IPS-20b (cell line): Measurements from ENCODE around the gene TXNRD2.
A peak's percentile ranks its signal among the peaks of the same experiment; 100 is the strongest.
"Not testable (repeated sequence)": the region's sequence is repeated elsewhere in the genome, so short reads cannot be mapped to it uniquely, and the experiment has no call there.

ENCODE experiments used
- H3K27ac ChIP-seq: one replicate; pipeline ENCODE4 v1.5.1; 2013; ENCODE audit warnings: low read length
- H3K27me3 ChIP-seq: 2 replicates; pipeline ENCODE4 v1.6.1; 2013; ENCODE audit warnings: mild to moderate bottlenecking, low read length, inconsistent platforms; ENCODE audit not compliant: insufficient read depth
- H3K36me3 ChIP-seq: 2 replicates; pipeline ENCODE4 v1.6.1; 2013; ENCODE audit warnings: low read depth, mild to moderate bottlenecking, inconsistent platforms, low read length, moderate library complexity; ENCODE audit not compliant: insufficient read depth
- H3K4me1 ChIP-seq: 2 replicates; pipeline ENCODE4 v1.6.1; 2013; ENCODE audit warnings: mild to moderate bottlenecking, control low read depth, inconsistent platforms, low read length, moderate library complexity; ENCODE audit not compliant: insufficient read depth
- H3K4me3 ChIP-seq: 2 replicates; pipeline ENCODE4 v1.5.1; 2013; ENCODE audit warnings: mild to moderate bottlenecking, low read length, inconsistent platforms
- H3K9ac ChIP-seq: 2 replicates; pipeline ENCODE4 v1.6.1; 2013; ENCODE audit warnings: low read depth, mild to moderate bottlenecking, inconsistent platforms, low read length, moderate library complexity
- H3K9me3 ChIP-seq: 2 replicates; pipeline ENCODE4 v1.6.1; 2013; ENCODE audit warnings: mild to moderate bottlenecking, low read depth, low read length, inconsistent platforms; ENCODE audit not compliant: insufficient read depth

TXNRD2 gene

GRCh38 chr22:19955241-19956128 lies 13.9 kb upstream of the TXNRD2 start:
- H3K27me3 ChIP-seq, result no peaks in the 10 kb centered on the region
- no peak overlapping the region for H3K9ac ChIP-seq
- no peaks in the 10 kb centered on the region for H3K9me3 ChIP-seq
- peaks cover 5% of the 10 kb centered on the region; the same call in 1 of the 2 replicates for H3K4me1 ChIP-seq
- no peaks in the 10 kb centered on the region for H3K36me3 ChIP-seq
- no peak overlapping the region for H3K4me3 ChIP-seq
- H3K27ac ChIP-seq, result no peak overlapping the region

GRCh38 chr22:19951346-19951745 lies 9.7 kb upstream of the TXNRD2 start:
- H3K4me1 ChIP-seq, result no peaks in the 10 kb centered on the region; the same call in 1 of the 2 replicates
- 0 out of 2 replicates have a peak, but pooled peaks cover 6% of the 10 kb centered on the region for H3K36me3 ChIP-seq
- no peak overlapping the region for H3K27ac ChIP-seq
- H3K9me3 ChIP-seq, result no peaks in the 10 kb centered on the region
- no peaks in the 10 kb centered on the region for H3K27me3 ChIP-seq
- H3K4me3 ChIP-seq, result no peak overlapping the region
- H3K9ac ChIP-seq, result no peak overlapping the region

- Histone ChIP-seq H3K4me3 (no peak overlapping the region), H3K27me3 (no peaks in the 10 kb centered on the region), H3K4me1 (peaks cover under 1% of the 10 kb centered on the region), H3K36me3 (0 out of 2 replicates have a peak, but pooled peaks cover 6% of the 10 kb centered on the region), H3K9me3 (no peaks in the 10 kb centered on the region), H3K27ac (no peak overlapping the region), H3K9ac (no peak overlapping the region)
These were observed 6.6 kb upstream of the TXNRD2 start for GRCh38 chr22:19948057-19948760.

- no peaks in the 10 kb centered on the region for H3K27me3 ChIP-seq
- H3K9ac ChIP-seq, result peak overlapping the region; percentile 90
- H3K4me1 ChIP-seq, result peaks cover 13% of the 10 kb centered on the region
- H3K9me3 ChIP-seq, result no peaks in the 10 kb centered on the region
- H3K27ac ChIP-seq, result peak overlapping the region; percentile 22
- peak overlapping the region; percentile 85 for H3K4me3 ChIP-seq
- H3K36me3 ChIP-seq, result 0 out of 2 replicates have a peak, but pooled peaks cover 2% of the 10 kb centered on the region
These were observed 1.7 kb upstream of the TXNRD2 start for GRCh38 chr22:19943082-19944026.

GRCh38 chr22:19942157-19943081 lies 801 bp upstream of the TXNRD2 start:
- no peaks in the 10 kb centered on the region for H3K9me3 ChIP-seq
- H3K27ac ChIP-seq, result peak overlapping the region; percentile 35
- peak overlapping the region; percentile 85 for H3K4me3 ChIP-seq
- H3K4me1 ChIP-seq, result peaks cover 13% of the 10 kb centered on the region; the same call in 1 of the 2 replicates
- no peaks in the 10 kb centered on the region for H3K36me3 ChIP-seq
- H3K27me3 ChIP-seq, result no peaks in the 10 kb centered on the region
- H3K9ac ChIP-seq, result peak overlapping the region; percentile 90

- peaks cover 13% of the 10 kb centered on the region; the same call in 1 of the 2 replicates for H3K4me1 ChIP-seq
- H3K9me3 ChIP-seq, result no peaks in the 10 kb centered on the region
- H3K27me3 ChIP-seq, result no peaks in the 10 kb centered on the region
- peak overlapping the region; percentile 85 for H3K4me3 ChIP-seq
- peak overlapping the region; percentile 90 for H3K9ac ChIP-seq
- H3K27ac ChIP-seq, result no peak overlapping the region
- H3K36me3 ChIP-seq, result no peaks in the 10 kb centered on the region
These were observed 868 bp downstream of the TXNRD2 start for GRCh38 chr22:19940536-19941364.

GRCh38 chr22:19937616-19938473 lies 3.8 kb downstream of the TXNRD2 start:
- no peaks in the 10 kb centered on the region for H3K36me3 ChIP-seq
- no peaks in the 10 kb centered on the region for H3K27me3 ChIP-seq
- no peak overlapping the region for H3K9ac ChIP-seq
- peaks cover 9% of the 10 kb centered on the region; the same call in 1 of the 2 replicates for H3K4me1 ChIP-seq
- no peak overlapping the region for H3K27ac ChIP-seq
- H3K9me3 ChIP-seq, result no peaks in the 10 kb centered on the region
- H3K4me3 ChIP-seq, result no peak overlapping the region

- Histone ChIP-seq H3K27ac (no peak overlapping the region), H3K9me3 (no peaks in the 10 kb centered on the region)
These were observed 5.1 kb downstream of the TXNRD2 start for GRCh38 chr22:19936513-19936912.

GRCh38 chr22:19935123-19935718 lies 6.4 kb downstream of the TXNRD2 start:
- not testable (repeated sequence) for H3K4me3 ChIP-seq, H3K9ac ChIP-seq, H3K27me3 ChIP-seq, H3K36me3 ChIP-seq, H3K9me3 ChIP-seq, H3K4me1 ChIP-seq, H3K27ac ChIP-seq

More at GRCh38 chr22:19936513-19936912, 5.1 kb downstream of the TXNRD2 start:
- no peaks in the 10 kb centered on the region for H3K27me3 ChIP-seq
- no peaks in the 10 kb centered on the region for H3K36me3 ChIP-seq
- no peak overlapping the region for H3K9ac ChIP-seq
- peaks cover 3% of the 10 kb centered on the region; the same call in 1 of the 2 replicates for H3K4me1 ChIP-seq
- no peak overlapping the region for H3K4me3 ChIP-seq
